Adrenal gland (tissue), 5 donors: ENCODE measurements around the gene SPDYE4.

ENCODE experiments used
- POLR2A ChIP-seq, 2 donors: fragments of 450-650 bp; IDR thresholded peaks; one replicate each; pipeline ENCODE4 v1.6.1; 2017; ENCODE audit warnings: antibody characterized with exemption in 2 of 2, mild to moderate bottlenecking in 2 of 2, moderate library complexity in 1 of 2
- TF ChIP-seq, protein P1 (sequence below), 6 experiments: fragments of 450-650 bp in 4 of 6; fragments of 200-600 bp in 2 of 6; sonication (generic) in 1 of 6; IDR thresholded peaks; 1 replicate in 5 of 6; 2 replicates in 1 of 6; pipeline versions ENCODE4 v1.5.1 to v1.8.0; 2016 to 2021; ENCODE audit warnings: antibody characterized with exemption in 6 of 6, mild to moderate bottlenecking in 2 of 6, moderate library complexity in 1 of 6
- donor health status: DM: no; HTN: no; CAD: no.

DNA sequence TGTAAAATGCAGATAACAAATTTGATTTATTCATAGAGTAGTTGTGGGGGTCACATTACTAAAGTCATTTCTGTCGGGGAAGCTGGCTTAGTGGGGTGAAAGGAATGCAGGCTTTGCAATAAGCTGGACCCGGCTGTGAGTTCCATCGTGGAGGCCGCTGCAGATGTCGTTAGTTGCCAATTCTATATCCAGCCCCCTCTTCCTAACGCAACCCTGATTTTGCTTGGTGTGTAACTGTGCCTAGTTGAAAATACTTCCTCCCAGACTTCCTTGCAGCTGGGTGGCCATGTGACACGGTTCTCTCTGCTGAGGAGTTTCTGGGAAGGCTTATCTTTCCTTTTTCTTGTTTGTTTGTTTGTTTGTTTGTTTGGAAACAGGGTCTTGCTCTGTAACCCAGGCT is 36.3 kb upstream of the SPDYE4 start:
- TF ChIP-seq, protein P1, sequence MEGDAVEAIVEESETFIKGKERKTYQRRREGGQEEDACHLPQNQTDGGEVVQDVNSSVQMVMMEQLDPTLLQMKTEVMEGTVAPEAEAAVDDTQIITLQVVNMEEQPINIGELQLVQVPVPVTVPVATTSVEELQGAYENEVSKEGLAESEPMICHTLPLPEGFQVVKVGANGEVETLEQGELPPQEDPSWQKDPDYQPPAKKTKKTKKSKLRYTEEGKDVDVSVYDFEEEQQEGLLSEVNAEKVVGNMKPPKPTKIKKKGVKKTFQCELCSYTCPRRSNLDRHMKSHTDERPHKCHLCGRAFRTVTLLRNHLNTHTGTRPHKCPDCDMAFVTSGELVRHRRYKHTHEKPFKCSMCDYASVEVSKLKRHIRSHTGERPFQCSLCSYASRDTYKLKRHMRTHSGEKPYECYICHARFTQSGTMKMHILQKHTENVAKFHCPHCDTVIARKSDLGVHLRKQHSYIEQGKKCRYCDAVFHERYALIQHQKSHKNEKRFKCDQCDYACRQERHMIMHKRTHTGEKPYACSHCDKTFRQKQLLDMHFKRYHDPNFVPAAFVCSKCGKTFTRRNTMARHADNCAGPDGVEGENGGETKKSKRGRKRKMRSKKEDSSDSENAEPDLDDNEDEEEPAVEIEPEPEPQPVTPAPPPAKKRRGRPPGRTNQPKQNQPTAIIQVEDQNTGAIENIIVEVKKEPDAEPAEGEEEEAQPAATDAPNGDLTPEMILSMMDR (IDR thresholded peaks at IDR 0.05), result no peak
- no peak for TF ChIP-seq POLR2A (IDR thresholded peaks at IDR 0.05)
